ENCODE data around the gene TLR7. TPM values are rescaled to one million over a fixed set of nuclear protein-coding genes. Genes with fewer than 3 reads are reported as not detected.
A peak's percentile ranks its signal among the peaks of the same experiment; 100 is the strongest.

Gene TLR7
- total and polyA plus RNA-seq, 2 donors (not counting 3 experiments of a cell fraction or from before 2014, with no cell fraction given), result not detected

- CTCF ChIA-PET, result no interaction called here
- no peaks in the 10 kb centered on the region for H4K20me1 ChIP-seq (replicated peaks; ENCODE audit: control insufficient read depth, extremely low read depth, insufficient read depth, low read length)
- no peak overlapping the region for H3K27ac ChIP-seq (ENCODE audit: insufficient read depth, low read depth, low read length)
- POLR2A ChIA-PET, result no interaction called here
- no TSS peak for BruUV-seq (replicated peaks)
- no peak overlapping the region for H2AFZ ChIP-seq (ENCODE audit: low read depth, low read length)
- H3K9me1 ChIP-seq (replicated peaks; ENCODE audit: control insufficient read depth, extremely low read depth, insufficient read depth, low read length), result no peaks in the 10 kb centered on the region
- intact Hi-C loops (cut with micrococcal nuclease) (no loop called here), dilution Hi-C loops (cut with MboI; ENCODE audit: extremely low pct_ligation_motif_present, low sequenced_read_pairs) (no loop called here)
- no peaks in the 10 kb centered on the region for H3K79me2 ChIP-seq (ENCODE audit: control insufficient read depth, insufficient read depth, low read length)
- no peak for DNase-seq (ENCODE audit: low read depth, low spot score)
- no peaks in the 10 kb centered on the region for H3K36me3 ChIP-seq (ENCODE audit: control insufficient read depth in 2 of 2, extremely low read depth in 1 of 2, insufficient read depth in 2 of 2, low read length in 2 of 2)
- no peak overlapping the region for H3K9ac ChIP-seq (replicated peaks; ENCODE audit: extremely low read depth, insufficient read depth, low read length)
- no peaks in the 10 kb centered on the region for H3K9me3 ChIP-seq (replicated peaks; ENCODE audit: control insufficient read depth, insufficient read depth, low read length)
- H3K27me3 ChIP-seq (ENCODE audit: control insufficient read depth in 2 of 2, insufficient read depth in 2 of 2, low read length in 2 of 2), result peaks cover 3% of the 10 kb centered on the region in 2 experiments
- no peak overlapping the region for H3K4me2 ChIP-seq (ENCODE audit: insufficient read depth, low read length)
- no peak for TF ChIP-seq MYC (IDR thresholded peaks at IDR 0.05; ENCODE audit: low read depth, low read length)
- H3K4me1 ChIP-seq (ENCODE audit: control insufficient read depth, extremely low read depth, insufficient read depth, low read length), result no peaks in the 10 kb centered on the region
- no peak overlapping the region for H3K4me3 ChIP-seq (replicated peaks in 1 of 3; ENCODE audit: insufficient read depth in 1 of 3, low read depth in 1 of 3, low read length in 3 of 3)
- peak; percentile 72 for FAIRE-seq
Observed at GRCh38 chrX:12920990-12921389, 54.1 kb downstream of the TLR7 start.

- CTCF ChIA-PET, result interaction anchor here (1.2 kb wide), 1 partner anchor 25 kb away, joined by 4 read pairs; no protein-coding TSS in a partner anchor
Observed at GRCh38 chrX:12921886-12922598, 55.2 kb downstream of the TLR7 start.

More at GRCh38 chrX:12921886-12922598, 55.2 kb downstream of the TLR7 start:
- Histone ChIP-seq H3K27ac (ENCODE audit: insufficient read depth, low read depth, low read length) (no peak overlapping the region), H3K27me3 (ENCODE audit: control insufficient read depth in 2 of 2, insufficient read depth in 2 of 2, low read length in 2 of 2) (peaks cover 3% of the 10 kb centered on the region in 2 experiments), H3K4me1 (ENCODE audit: control insufficient read depth, extremely low read depth, insufficient read depth, low read length) (no peaks in the 10 kb centered on the region), H3K9me1 (replicated peaks; ENCODE audit: control insufficient read depth, extremely low read depth, insufficient read depth, low read length) (no peaks in the 10 kb centered on the region), H3K9ac (replicated peaks; ENCODE audit: extremely low read depth, insufficient read depth, low read length) (no peak overlapping the region), H3K9me3 (replicated peaks; ENCODE audit: control insufficient read depth, insufficient read depth, low read length) (no peaks in the 10 kb centered on the region), H3K4me3 (replicated peaks in 1 of 3; ENCODE audit: insufficient read depth in 1 of 3, low read depth in 1 of 3, low read length in 3 of 3) (no peak overlapping the region), H3K4me2 (ENCODE audit: insufficient read depth, low read length) (no peak overlapping the region), H2AFZ (ENCODE audit: low read depth, low read length) (no peak overlapping the region), H3K79me2 (ENCODE audit: control insufficient read depth, insufficient read depth, low read length) (no peaks in the 10 kb centered on the region), H3K36me3 (ENCODE audit: control insufficient read depth in 2 of 2, extremely low read depth in 1 of 2, insufficient read depth in 2 of 2, low read length in 2 of 2) (no peaks in the 10 kb centered on the region), H4K20me1 (replicated peaks; ENCODE audit: control insufficient read depth, extremely low read depth, insufficient read depth, low read length) (no peaks in the 10 kb centered on the region)
- DNase-seq (ENCODE audit: low read depth, low spot score) (no peak), FAIRE-seq (no peak)
- TF ChIP-seq POLR2AphosphoS5 (IDR thresholded peaks at IDR 0.05; ENCODE audit: insufficient read depth, low read depth, low read length), result no peak
- TF ChIP-seq EZH2 (IDR thresholded peaks at IDR 0.05; ENCODE audit: borderline replicate concordance, low read depth, low read length, severe bottlenecking), result no peak
- TF ChIP-seq GATA2 (IDR thresholded peaks at IDR 0.05; ENCODE audit: insufficient read depth, insufficient read length, low read depth, low read length), result no peak
- no peak for TF ChIP-seq CTCF (IDR thresholded peaks at IDR 0.05; ENCODE audit: extremely low read depth in 1 of 2, insufficient read depth in 1 of 2, low read depth in 1 of 2, low read length in 2 of 2)
- TF ChIP-seq JUN (IDR thresholded peaks at IDR 0.05; ENCODE audit: borderline replicate concordance, insufficient read depth, insufficient read length, low read depth), result no peak
- no peak for TF ChIP-seq MYC (IDR thresholded peaks at IDR 0.05; ENCODE audit: low read depth, low read length)
- TF ChIP-seq POLR2A (IDR thresholded peaks at IDR 0.05; ENCODE audit: low read depth, low read length), result no peak
- TF ChIP-seq MAX (IDR thresholded peaks at IDR 0.05; ENCODE audit: insufficient read depth, insufficient read length), result no peak
- no peak for TF ChIP-seq FOS (IDR thresholded peaks at IDR 0.05; ENCODE audit: borderline replicate concordance, insufficient read depth, low read length)
- dilution Hi-C loops (cut with MboI; ENCODE audit: extremely low pct_ligation_motif_present, low sequenced_read_pairs), result no loop called here
- BruUV-seq (replicated peaks), result no TSS peak
- intact Hi-C loops (cut with micrococcal nuclease), result no loop called here
- POLR2A ChIA-PET, result no interaction called here

All from endothelial cell of umbilical vein (primary cell).